IPS DF 6.9 (cell line): Measurements from ENCODE around the gene GPR150.

Source experiments
- DNase-seq: peaks from one replicate; pipeline ENCODE4 v3.0.0-alpha.2; 2013; ENCODE audit warnings: low read depth, low spot score
- H3K27ac ChIP-seq: one replicate; pipeline ENCODE4 v1.5.1; 2013; ENCODE audit warnings: low read length, control low read depth
- H3K27me3 ChIP-seq: 2 replicates; pipeline ENCODE4 v1.6.1; 2013; ENCODE audit warnings: mild to moderate bottlenecking, low read length; ENCODE audit not compliant: control insufficient read depth, insufficient read depth
- H3K36me3 ChIP-seq: 2 replicates; pipeline ENCODE4 v1.6.1; 2013; ENCODE audit warnings: low read length; ENCODE audit not compliant: control insufficient read depth, insufficient read depth
- H3K4me1 ChIP-seq: 2 replicates; pipeline ENCODE4 v1.6.1; 2013; ENCODE audit warnings: low read length; ENCODE audit not compliant: control insufficient read depth, insufficient read depth
- H3K4me3 ChIP-seq: 2 replicates; pipeline ENCODE4 v1.5.1; 2013; ENCODE audit warnings: mild to moderate bottlenecking, low read length
- H3K9me3 ChIP-seq: 2 replicates; pipeline ENCODE4 v1.6.1; 2013; ENCODE audit warnings: low read length, inconsistent platforms; ENCODE audit not compliant: control insufficient read depth, insufficient read depth
- WGBS: extraction: QIAGEN DNeasy Blood & Tissue Kit; methylation state at CpG from one replicate; pipeline ENCODE4 v1.1.7; 2013; ENCODE audit warnings: mixed read lengths, missing lambda C conversion rate; ENCODE audit not compliant: insufficient read length, insufficient coverage; 5-methylcytosine and 5-hydroxymethylcytosine counted together

The GPR150 gene

GRCh38 chr5:95621839-95622629 is 2.1 kb downstream of the GPR150 start:
- DNase-seq: no peak
- no peaks in the 10 kb centered on the region for H3K9me3 ChIP-seq
- no peaks in the 10 kb centered on the region for H3K36me3 ChIP-seq
- H3K27ac ChIP-seq: no peak overlapping the region
- H3K4me1 ChIP-seq: no peaks in the 10 kb centered on the region
- H3K4me3 ChIP-seq: no peak overlapping the region
- H3K27me3 ChIP-seq: peaks cover 24% of the 10 kb centered on the region
- no CpG with 5 or more reads among the region's 8 CpGs for WGBS

- Histone ChIP-seq H3K36me3 (no peaks in the 10 kb centered on the region), H3K4me3 (no peak overlapping the region), H3K27ac (no peak overlapping the region), H3K27me3 (peaks cover 21% of the 10 kb centered on the region), H3K9me3 (peaks cover under 1% of the 10 kb centered on the region; the same call in 1 of the 2 replicates), H3K4me1 (no peaks in the 10 kb centered on the region)
- no CpG with 5 or more reads among the region's 5 CpGs for WGBS
- DNase-seq: no peak
Measured at GRCh38 chr5:95623706-95624105, 3.8 kb downstream of the GPR150 start.

- WGBS: no CpG with 5 or more reads among the region's 2 CpGs
Measured at GRCh38 chr5:95624368-95624767, 4.5 kb downstream of the GPR150 start.

GRCh38 chr5:95626701-95627100 is 6.8 kb downstream of the GPR150 start:
- WGBS: no CpG with 5 or more reads among the region's 1 CpG
- H3K4me1 ChIP-seq: no peaks in the 10 kb centered on the region
- no peak overlapping the region for H3K4me3 ChIP-seq
- H3K9me3 ChIP-seq: peaks cover 2% of the 10 kb centered on the region
- H3K27me3 ChIP-seq: peaks cover 3% of the 10 kb centered on the region; the same call in 1 of the 2 replicates
- DNase-seq: no peak
- no peaks in the 10 kb centered on the region for H3K36me3 ChIP-seq
- H3K27ac ChIP-seq: no peak overlapping the region

More at GRCh38 chr5:95624368-95624767, 4.5 kb downstream of the GPR150 start:
- Histone ChIP-seq H3K9me3 (peaks cover 2% of the 10 kb centered on the region), H3K27ac (no peak overlapping the region), H3K27me3 (peaks cover 14% of the 10 kb centered on the region; the same call in 1 of the 2 replicates), H3K36me3 (no peaks in the 10 kb centered on the region), H3K4me3 (no peak overlapping the region), H3K4me1 (no peaks in the 10 kb centered on the region)
- DNase-seq: no peak

- no peaks in the 10 kb centered on the region for H3K4me1 ChIP-seq
- H3K27ac ChIP-seq: no peak overlapping the region
- H3K36me3 ChIP-seq: no peaks in the 10 kb centered on the region
- no CpG with 5 or more reads among the region's 4 CpGs for WGBS
- DNase-seq: no peak
- H3K27me3 ChIP-seq: no peaks in the 10 kb centered on the region
- peaks cover 2% of the 10 kb centered on the region for H3K9me3 ChIP-seq
- no peak overlapping the region for H3K4me3 ChIP-seq
Measured at GRCh38 chr5:95627971-95628810, 8.3 kb downstream of the GPR150 start.

- no CpG with 5 or more reads among the region's 1 CpG for WGBS
- no peaks in the 10 kb centered on the region for H3K4me1 ChIP-seq
- H3K36me3 ChIP-seq: no peaks in the 10 kb centered on the region
- H3K27ac ChIP-seq: no peak overlapping the region
- H3K27me3 ChIP-seq: no peaks in the 10 kb centered on the region
- H3K9me3 ChIP-seq: peaks cover 2% of the 10 kb centered on the region
- no peak for DNase-seq
- H3K4me3 ChIP-seq: no peak overlapping the region
Measured at GRCh38 chr5:95628933-95629332, 9.0 kb downstream of the GPR150 start.

GRCh38 chr5:95630394-95630917 is 10.6 kb downstream of the GPR150 start:
- no peaks in the 10 kb centered on the region for H3K27me3 ChIP-seq
- H3K4me1 ChIP-seq: no peaks in the 10 kb centered on the region
- DNase-seq: no peak
- H3K36me3 ChIP-seq: no peaks in the 10 kb centered on the region
- H3K4me3 ChIP-seq: no peak overlapping the region
- H3K9me3 ChIP-seq: peaks cover 2% of the 10 kb centered on the region
- H3K27ac ChIP-seq: no peak overlapping the region
- no CpG with 5 or more reads among the region's 5 CpGs for WGBS

- Histone ChIP-seq H3K27ac (no peak overlapping the region), H3K9me3 (peaks cover 2% of the 10 kb centered on the region), H3K4me1 (no peaks in the 10 kb centered on the region), H3K4me3 (no peak overlapping the region), H3K36me3 (no peaks in the 10 kb centered on the region), H3K27me3 (no peaks in the 10 kb centered on the region)
- WGBS: no CpG with 5 or more reads among the region's 2 CpGs
- DNase-seq: no peak
Measured at GRCh38 chr5:95631255-95631958, 11.5 kb downstream of the GPR150 start.

- no peak overlapping the region for H3K4me3 ChIP-seq
- H3K27ac ChIP-seq: no peak overlapping the region
- no peaks in the 10 kb centered on the region for H3K27me3 ChIP-seq
- H3K4me1 ChIP-seq: no peaks in the 10 kb centered on the region
- DNase-seq: no peak
- H3K36me3 ChIP-seq: no peaks in the 10 kb centered on the region
- peaks cover 2% of the 10 kb centered on the region for H3K9me3 ChIP-seq
- WGBS: no CpG with 5 or more reads among the region's 4 CpGs
Measured at GRCh38 chr5:95631991-95632675, 12.2 kb downstream of the GPR150 start.
